Stimulated activated CD8-positive, alpha-beta memory T cell treated with anti-CD3 and anti-CD28 coated beads, Interleukin-15, amount 100 ng/mL, for 48 hours (primary cell): ENCODE data around the gene FNDC10.

Source experiments
- DNase-seq, 2 donors: peaks; one replicate each; pipeline ENCODE4 v3.0.0-alpha.2; 2020; ENCODE audit warnings: low read depth in 2 of 2

FNDC10 gene

GRCh38 chr1:1616045-1616790 is 16.3 kb upstream of the FNDC10 start:
- peak in 1 of 2 donors; percentile 32 for DNase-seq

- peak; percentile 96 to 97 for DNase-seq
These were observed 15.5 kb upstream of the FNDC10 start, which contains the start of gene MIB2 for GRCh38 chr1:1615256-1616044. Gene MIB2 (plus strand): TSS chr1:1615500. CDS start chr1:1623453, 7,953 bp downstream.

GRCh38 chr1:1614954-1615255 is 15.0 kb upstream of the FNDC10 start:
- DNase-seq = no peak

GRCh38 chr1:1614204-1614953 is 14.4 kb upstream of the FNDC10 start:
- DNase-seq = peak in 1 of 2 donors; percentile 34

- no peak for DNase-seq
These were observed 13.7 kb upstream of the FNDC10 start for GRCh38 chr1:1613509-1614082.

- no peak for DNase-seq
These were observed 12.1 kb upstream of the FNDC10 start for GRCh38 chr1:1612104-1612400.

GRCh38 chr1:1610796-1611195 is 10.9 kb upstream of the FNDC10 start:
- no peak for DNase-seq

- DNase-seq = no peak
These were observed 10.0 kb upstream of the FNDC10 start for GRCh38 chr1:1609822-1610485.

GRCh38 chr1:1606232-1606631 is 6.3 kb upstream of the FNDC10 start:
- DNase-seq = no peak

GRCh38 chr1:1605724-1606123 is 5.8 kb upstream of the FNDC10 start:
- DNase-seq = no peak

- no peak for DNase-seq
These were observed 5.2 kb upstream of the FNDC10 start for GRCh38 chr1:1605034-1605591.

- DNase-seq = no peak
These were observed 4.6 kb upstream of the FNDC10 start for GRCh38 chr1:1604374-1605033.

GRCh38 chr1:1603671-1604373 is 3.9 kb upstream of the FNDC10 start:
- DNase-seq = no peak

- no peak for DNase-seq
These were observed 3.1 kb upstream of the FNDC10 start for GRCh38 chr1:1602968-1603506.

- no peak for DNase-seq
These were observed 2.5 kb upstream of the FNDC10 start for GRCh38 chr1:1602304-1602967.

GRCh38 chr1:1601564-1602303 is 1.8 kb upstream of the FNDC10 start:
- DNase-seq = no peak

GRCh38 chr1:1600861-1601563 is 1.1 kb upstream of the FNDC10 start:
- DNase-seq = no peak
